ENCODE results near the gene SAXO1.

GRCh38 chr9:18939943-18940342 is 93.1 kb downstream of the SAXO1 start:
- no peak for TF ChIP-seq POLR2AphosphoS5 (IDR thresholded peaks at IDR 0.05; ENCODE audit: insufficient read depth in 1 of 2, low read depth in 1 of 2)
- TF ChIP-seq CTCF (IDR thresholded peaks at IDR 0.05) = no peak
- no peak for TF ChIP-seq POLR2A (IDR thresholded peaks at IDR 0.05)

Measured in vagina (tissue), 2 donors.